ENCODE data around the gene CDKN2B-AS1. TPM values are rescaled to one million over a fixed set of nuclear protein-coding genes. Genes with fewer than 3 reads are reported as not detected.

CDKN2B-AS1 gene
- total RNA-seq, 1 donor from 2014 or later: 0.36 TPM

- H3K27me3 Mint-ChIP-seq (ENCODE audit: unreplicated experiment): peaks cover 3% of the 10 kb centered on the region
- no peaks in the 10 kb centered on the region for H3K9me3 Mint-ChIP-seq (ENCODE audit: unreplicated experiment)
- H3K27ac Mint-ChIP-seq (ENCODE audit: unreplicated experiment): no peak overlapping the region
- H3K4me1 Mint-ChIP-seq (ENCODE audit: unreplicated experiment): no peaks in the 10 kb centered on the region
- no peak for TF ChIP-seq CTCF (IDR thresholded peaks at IDR 0.05; ENCODE audit: unreplicated experiment)
- no peaks in the 10 kb centered on the region for H3K36me3 Mint-ChIP-seq (ENCODE audit: low read depth, unreplicated experiment)
- no peak overlapping the region for H3K4me3 Mint-ChIP-seq (ENCODE audit: unreplicated experiment)
- DNase-seq (ENCODE audit: low spot score): no peak
These were observed 66.3 kb downstream of the CDKN2B-AS1 start for GRCh38 chr9:22060831-22061383.

GRCh38 chr9:22064957-22065356 is 70.4 kb downstream of the CDKN2B-AS1 start:
- Mint-ChIP-seq H3K27ac (ENCODE audit: unreplicated experiment) (no peak overlapping the region), H3K9me3 (ENCODE audit: unreplicated experiment) (no peaks in the 10 kb centered on the region), H3K4me3 (ENCODE audit: unreplicated experiment) (no peak overlapping the region), H3K36me3 (ENCODE audit: low read depth, unreplicated experiment) (no peaks in the 10 kb centered on the region), H3K4me1 (ENCODE audit: unreplicated experiment) (no peaks in the 10 kb centered on the region), H3K27me3 (ENCODE audit: unreplicated experiment) (peaks cover 3% of the 10 kb centered on the region)
- no peak for DNase-seq (ENCODE audit: low spot score)
- no peak for TF ChIP-seq CTCF (IDR thresholded peaks at IDR 0.05; ENCODE audit: unreplicated experiment)

- Mint-ChIP-seq H3K27me3 (ENCODE audit: unreplicated experiment) (peaks cover 3% of the 10 kb centered on the region), H3K27ac (ENCODE audit: unreplicated experiment) (no peak overlapping the region), H3K4me3 (ENCODE audit: unreplicated experiment) (no peak overlapping the region), H3K9me3 (ENCODE audit: unreplicated experiment) (no peaks in the 10 kb centered on the region), H3K4me1 (ENCODE audit: unreplicated experiment) (no peaks in the 10 kb centered on the region), H3K36me3 (ENCODE audit: low read depth, unreplicated experiment) (no peaks in the 10 kb centered on the region)
- DNase-seq (ENCODE audit: low spot score): no peak
- no peak for TF ChIP-seq CTCF (IDR thresholded peaks at IDR 0.05; ENCODE audit: unreplicated experiment)
These were observed 71.0 kb downstream of the CDKN2B-AS1 start for GRCh38 chr9:22065431-22066200.

GRCh38 chr9:22067196-22067595 is 72.6 kb downstream of the CDKN2B-AS1 start:
- no peaks in the 10 kb centered on the region for H3K4me1 Mint-ChIP-seq (ENCODE audit: unreplicated experiment)

More at GRCh38 chr9:22067196-22067595, 72.6 kb downstream of the CDKN2B-AS1 start:
- Mint-ChIP-seq H3K9me3 (ENCODE audit: unreplicated experiment) (no peaks in the 10 kb centered on the region), H3K27ac (ENCODE audit: unreplicated experiment) (no peak overlapping the region), H3K27me3 (ENCODE audit: unreplicated experiment) (peaks cover 3% of the 10 kb centered on the region), H3K36me3 (ENCODE audit: low read depth, unreplicated experiment) (no peaks in the 10 kb centered on the region), H3K4me3 (ENCODE audit: unreplicated experiment) (no peak overlapping the region)
- TF ChIP-seq CTCF (IDR thresholded peaks at IDR 0.05; ENCODE audit: unreplicated experiment): no peak
- DNase-seq (ENCODE audit: low spot score): no peak

All from endothelial cell (in vitro differentiated cells).